ENCODE measurements around the gene MPST. TPM values are rescaled to one million over a fixed set of nuclear protein-coding genes. Genes with fewer than 3 reads are reported as not detected.

MPST gene
- total RNA-seq, 1 donor from 2014 or later: 63.8 TPM

GRCh38 chr22:37000676-37001534 is 18.6 kb upstream of the MPST start:
- no peak for DNase-seq (ENCODE audit: low spot score)

- no peak for DNase-seq (ENCODE audit: low spot score)
These were observed 17.7 kb upstream of the MPST start for GRCh38 chr22:37001826-37002225.

- DNase-seq (ENCODE audit: low spot score): no peak
These were observed 16.9 kb upstream of the MPST start for GRCh38 chr22:37002633-37003032.

- no peak for DNase-seq (ENCODE audit: low spot score)
These were observed 11.9 kb upstream of the MPST start for GRCh38 chr22:37007651-37008050.

GRCh38 chr22:37008365-37008764 is 11.2 kb upstream of the MPST start:
- no peak for DNase-seq (ENCODE audit: low spot score)

GRCh38 chr22:37009490-37009889 is 10.1 kb upstream of the MPST start:
- DNase-seq (ENCODE audit: low spot score): no peak

GRCh38 chr22:37010174-37010573 is 9.4 kb upstream of the MPST start:
- DNase-seq (ENCODE audit: low spot score): no peak

- no peak for DNase-seq (ENCODE audit: low spot score)
These were observed 8.6 kb upstream of the MPST start for GRCh38 chr22:37010976-37011375.

- no peak for DNase-seq (ENCODE audit: low spot score)
These were observed 8.1 kb upstream of the MPST start for GRCh38 chr22:37011472-37011871.

- no peak for DNase-seq (ENCODE audit: low spot score)
These were observed 7.2 kb upstream of the MPST start for GRCh38 chr22:37012262-37012904.

GRCh38 chr22:37012956-37013355 is 6.6 kb upstream of the MPST start:
- DNase-seq (ENCODE audit: low spot score): no peak

- DNase-seq (ENCODE audit: low spot score): no peak
These were observed 5.1 kb upstream of the MPST start for GRCh38 chr22:37014415-37014806.

- DNase-seq (ENCODE audit: low spot score): no peak
These were observed 4.5 kb upstream of the MPST start for GRCh38 chr22:37014835-37015586.

GRCh38 chr22:37015587-37015878 is 4.0 kb upstream of the MPST start:
- DNase-seq (ENCODE audit: low spot score): no peak

- DNase-seq (ENCODE audit: low spot score): no peak
These were observed 3.2 kb upstream of the MPST start for GRCh38 chr22:37016134-37016910.

- no peak for DNase-seq (ENCODE audit: low spot score)
These were observed 2.2 kb upstream of the MPST start for GRCh38 chr22:37017356-37017755.

- DNase-seq (ENCODE audit: low spot score): no peak
These were observed 1.3 kb upstream of the MPST start for GRCh38 chr22:37018086-37018814.

- no peak for DNase-seq (ENCODE audit: low spot score)
These were observed 680 bp upstream of the MPST start for GRCh38 chr22:37018815-37019308.

GRCh38 chr22:37020192-37020479 is 594 bp downstream of the MPST start:
- DNase-seq (ENCODE audit: low spot score): no peak

- no peak for DNase-seq (ENCODE audit: low spot score)
These were observed 1.5 kb downstream of the MPST start for GRCh38 chr22:37021041-37021440.

Data from mesenteric fat pad (tissue), 1 donor.